IMR-90 (cell line): Measurements from ENCODE around the gene ACSBG1. TPM values are rescaled to one million over a fixed set of nuclear protein-coding genes. Genes with fewer than 3 reads are reported as not detected.
A peak's percentile ranks its signal among the peaks of the same experiment; 100 is the strongest.

Source experiments
- ATAC-seq: fragments of 200-7000 bp; cut with Tn5 transposase; 2 replicates; pipeline ENCODE4 v1.9.1; 2020; ENCODE audit warnings: low read depth, mild to moderate bottlenecking, moderate library complexity
- BruUV-seq: library from RNA; stranded (reverse); fragments of 400-500 nt; replicated peaks from 2 replicates; lab custom pipeline; 2021; lab: Mats Ljungman, UMichigan
- CTCF ChIA-PET: fragments of 300-600 bp; formaldehyde crosslinking; extraction: SDS; loops from one replicate; lab custom pipeline; 2021; ENCODE audit warnings: antibody characterized with exemption; lab: Yijun Ruan, JAX
- POLR2A ChIA-PET: fragments of 300-600 bp; sonication (Branson Sonifier 250); formaldehyde crosslinking; loops from one replicate; lab custom pipeline; 2022; ENCODE audit warnings: antibody characterized with exemption; ENCODE audit not compliant: unreplicated experiment; lab: Charles Lee
- DNase-seq: peaks from one replicate; pipeline ENCODE4 v3.0.0; 2013
- H2AFZ ChIP-seq: replicated peaks from 2 replicates; pipeline ENCODE3; 2013; ENCODE audit warnings: low read length, mild to moderate bottlenecking; ENCODE audit not compliant: poor library complexity
- H2AK5ac ChIP-seq: 2 replicates; pipeline ENCODE4 v1.6.1; 2013; ENCODE audit warnings: low read depth, low read length, inconsistent platforms
- H2AK9ac ChIP-seq: replicated peaks from 2 replicates; pipeline ENCODE3; 2013; ENCODE audit warnings: mild to moderate bottlenecking, low read depth, low read length, moderate library complexity; ENCODE audit not compliant: poor library complexity
- H2BK120ac ChIP-seq: 2 replicates; pipeline ENCODE4 v1.6.1; 2013; ENCODE audit warnings: low read depth, low read length, inconsistent platforms
- H2BK15ac ChIP-seq: 3 replicates; pipeline ENCODE4 v1.6.1; 2013; ENCODE audit warnings: low read depth, low read length, inconsistent platforms
- H2BK20ac ChIP-seq: 2 replicates; pipeline ENCODE4 v1.6.1; 2013; ENCODE audit warnings: low read depth, mild to moderate bottlenecking, inconsistent platforms, low read length, moderate library complexity
- H2BK5ac ChIP-seq: 2 replicates; pipeline ENCODE4 v1.6.1; 2013; ENCODE audit warnings: mild to moderate bottlenecking, low read depth, low read length, inconsistent platforms; ENCODE audit not compliant: poor library complexity, severe bottlenecking
- H3K14ac ChIP-seq: replicated peaks from 2 replicates; pipeline ENCODE4 v1.6.1; 2013; ENCODE audit warnings: low read depth, low read length, inconsistent platforms
- H3K18ac ChIP-seq: 2 replicates; pipeline ENCODE4 v1.6.1; 2013; ENCODE audit warnings: low read depth, low read length, control low read depth
- H3K23ac ChIP-seq: 2 replicates; pipeline ENCODE4 v1.6.1; 2013; ENCODE audit warnings: low read depth, low read length, inconsistent platforms
- H3K27ac ChIP-seq: 2 replicates; pipeline ENCODE4 v1.5.1; 2013; ENCODE audit warnings: mild to moderate bottlenecking, control low read depth, low read length; ENCODE audit not compliant: insufficient read depth
- H3K27me3 ChIP-seq: 2 replicates; pipeline ENCODE4 v1.6.1; 2013; ENCODE audit warnings: low read length; ENCODE audit not compliant: control insufficient read depth, insufficient read depth
- H3K36me3 ChIP-seq: 2 replicates; pipeline ENCODE4 v1.6.1; 2013; ENCODE audit warnings: low read length, mixed read lengths; ENCODE audit not compliant: control insufficient read depth, insufficient read depth
- H3K4ac ChIP-seq: 2 replicates; pipeline ENCODE4 v1.6.1; 2013; ENCODE audit warnings: low read depth, low read length, inconsistent platforms
- H3K4me1 ChIP-seq: 2 replicates; pipeline ENCODE4 v1.6.1; 2013; ENCODE audit warnings: low read length, mixed read lengths; ENCODE audit not compliant: control insufficient read depth, insufficient read depth
- H3K4me2 ChIP-seq: 2 replicates; pipeline ENCODE4 v1.6.1; 2013; ENCODE audit warnings: low read depth, mild to moderate bottlenecking, control low read depth, low read length, moderate library complexity
- H3K4me3 ChIP-seq: 2 replicates; pipeline ENCODE4 v1.5.1; 2013; ENCODE audit warnings: low read depth, mild to moderate bottlenecking, control low read depth, low read length, moderate library complexity; ENCODE audit not compliant: insufficient read depth
- H3K56ac ChIP-seq: 2 replicates; pipeline ENCODE4 v1.6.1; 2013; ENCODE audit warnings: low read length, inconsistent platforms; ENCODE audit not compliant: insufficient read depth; ENCODE audit errors: extremely low read depth
- H3K79me1 ChIP-seq, 2 experiments: 2 replicates each; pipeline ENCODE4 v1.6.1; 2013; ENCODE audit warnings: low read length in 2 of 2, inconsistent platforms in 1 of 2, low read depth in 1 of 2
- H3K9ac ChIP-seq: 2 replicates; pipeline ENCODE4 v1.6.1; 2013; ENCODE audit warnings: low read depth, low read length, control low read depth
- H3K9me1 ChIP-seq: 2 replicates; pipeline ENCODE4 v1.6.1; 2013; ENCODE audit warnings: low read length, inconsistent platforms; ENCODE audit not compliant: insufficient read depth
- H3K9me3 ChIP-seq: 2 replicates; pipeline ENCODE4 v1.6.1; 2013; ENCODE audit warnings: low read length; ENCODE audit not compliant: control insufficient read depth, insufficient read depth
- H4K20me1 ChIP-seq: 2 replicates; pipeline ENCODE4 v1.6.1; 2013; ENCODE audit warnings: low read length, inconsistent platforms; ENCODE audit not compliant: insufficient read depth
- H4K5ac ChIP-seq: 2 replicates; pipeline ENCODE4 v1.6.1; 2013; ENCODE audit warnings: mild to moderate bottlenecking, low read depth, low read length, control low read depth
- H4K8ac ChIP-seq, 2 experiments: 2 replicates each; pipeline ENCODE4 v1.6.1; 2013; ENCODE audit warnings: low read depth in 2 of 2, low read length in 2 of 2, control low read depth in 1 of 2, inconsistent platforms in 1 of 2
- H4K91ac ChIP-seq: 2 replicates; pipeline ENCODE4 v1.6.1; 2013; ENCODE audit warnings: low read depth, low read length, inconsistent platforms; ENCODE audit not compliant: insufficient read depth
- BHLHE40 ChIP-seq: fragments of 150-350 bp; IDR thresholded peaks from 2 replicates; pipeline ENCODE4 v1.6.1; 2016; ENCODE audit warnings: mild to moderate bottlenecking, low read depth, low read length
- CEBPB ChIP-seq: IDR thresholded peaks from 2 replicates; pipeline ENCODE4 v1.6.1; 2012; ENCODE audit warnings: low read depth, low read length, improper control_type of control experiment
- CHD1 ChIP-seq: IDR thresholded peaks from 2 replicates; pipeline ENCODE4 v1.6.1; 2012; ENCODE audit warnings: low read depth, low read length, improper control_type of control experiment
- CTCF ChIP-seq: conservative IDR thresholded peaks from 2 replicates; pipeline ENCODE4 v1.5.1; 2012; ENCODE audit warnings: mild to moderate bottlenecking, low read depth, low read length, improper control_type of control experiment
- FOS ChIP-seq: fragments of 150-350 bp; IDR thresholded peaks from 2 replicates; pipeline ENCODE4 v1.6.1; 2016; ENCODE audit warnings: low read depth, low read length
- MAFK ChIP-seq: IDR thresholded peaks from 2 replicates; pipeline ENCODE4 v1.6.1; 2012; ENCODE audit warnings: low read depth, low read length, improper control_type of control experiment
- MAZ ChIP-seq: IDR thresholded peaks from 2 replicates; pipeline ENCODE4 v1.6.1; 2012; ENCODE audit warnings: low read depth, mild to moderate bottlenecking, low read length, improper control_type of control experiment, moderate library complexity, borderline replicate concordance
- MXI1 ChIP-seq: IDR thresholded peaks from 2 replicates; pipeline ENCODE4 v1.6.1; 2012; ENCODE audit warnings: low read depth, mild to moderate bottlenecking, low read length, moderate library complexity, borderline replicate concordance
- POLR2A ChIP-seq: IDR thresholded peaks from 2 replicates; pipeline ENCODE4 v1.6.1; 2012; ENCODE audit warnings: mild to moderate bottlenecking, low read depth, low read length
- RAD21 ChIP-seq: IDR thresholded peaks from 2 replicates; pipeline ENCODE4 v1.6.1; 2012; ENCODE audit warnings: low read length, improper control_type of control experiment
- RCOR1 ChIP-seq: IDR thresholded peaks from 2 replicates; pipeline ENCODE4 v1.6.1; 2012; ENCODE audit warnings: mild to moderate bottlenecking, low read length, improper control_type of control experiment; ENCODE audit not compliant: insufficient replicate concordance
- RFX5 ChIP-seq: IDR thresholded peaks from 2 replicates; pipeline ENCODE4 v1.8.0; 2012; ENCODE audit warnings: low read depth, mild to moderate bottlenecking, low read length, moderate library complexity
- SMC3 ChIP-seq: fragments of 150-350 bp; IDR thresholded peaks from 2 replicates; pipeline ENCODE4 v1.6.1; 2016; ENCODE audit warnings: low read depth, mild to moderate bottlenecking, antibody characterized with exemption, low read length, moderate library complexity
- USF2 ChIP-seq: fragments of 150-350 bp; IDR thresholded peaks from 2 replicates; pipeline ENCODE4 v1.6.1; 2017; ENCODE audit warnings: mild to moderate bottlenecking, antibody characterized with exemption, low read length, low read depth
- WGBS, 2 experiments: methylation state at CpG; one replicate each; pipeline versions ENCODE4 v1.1.5 to v1.1.7; 2013; ENCODE audit warnings: missing lambda C conversion rate in 2 of 2; ENCODE audit not compliant: insufficient read length in 1 of 2; ENCODE audit errors: extremely low coverage in 2 of 2; 5-methylcytosine and 5-hydroxymethylcytosine counted together
- dilution Hi-C: fragments of 300-500 bp; cut with HindIII; formaldehyde crosslinking; loops from one replicate; pipeline ENCODE4 v1.14.3; 2018; ENCODE audit warnings: low sequenced_read_pairs; ENCODE audit not compliant: unreplicated experiment
- in situ Hi-C: fragments of 300-500 bp; cut with MboI; formaldehyde crosslinking; loops from 3 replicates; pipeline ENCODE4 v1.14.3; 2019; ENCODE audit warnings: low sequenced_read_pairs, inconsistent platforms, mixed read lengths
- intact Hi-C: fragments of 100-400 bp; cut with micrococcal nuclease; formaldehyde crosslinking; loops from 2 replicates; pipeline ENCODE4 v1.10.0; 2022
- polyA plus RNA-seq, 3 experiments: library from polyadenylated mRNA; depleted of rRNA; stranded (reverse); fragments of >200 nt; gene quantifications; 2 replicates each; pipeline ENCODE4 v1.2.3, GENCODE V29; 2012; ENCODE audit warnings: low replicate concordance in 1 of 3
- total RNA-seq: library from RNA; depleted of rRNA; stranded (reverse); fragments of >200 nt; gene quantifications from 2 replicates; pipeline ENCODE4 v1.2.3, GENCODE V29; 2012

Gene ACSBG1
- total and polyA plus RNA-seq, 2 of the 4 experiments (the other 2 are of a cell fraction): 0.02 TPM; not detected in 1

GRCh38 chr15:78280319-78281072 lies 46.1 kb upstream of the ACSBG1 start:
- Histone ChIP-seq H2BK5ac (peak overlapping the region; percentile 60), H3K14ac (peak overlapping the region; percentile 3; the same call in 1 of the 2 replicates), H3K4ac (peak overlapping the region; percentile 76), H2BK20ac (peak overlapping the region; percentile 38), H3K36me3 (peaks cover 20% of the 10 kb centered on the region), H3K27ac (peak overlapping the region; percentile 72; the same call in 1 of the 2 replicates), H2BK15ac (no peak overlapping the region), H3K4me1 (peaks cover 17% of the 10 kb centered on the region), H3K9ac (no peak overlapping the region), H3K9me3 (no peaks in the 10 kb centered on the region), H2AK9ac (no peak overlapping the region), H4K91ac (peak overlapping the region; percentile 60), H2AFZ (no peak overlapping the region), H4K8ac (peak overlapping the region; percentile 21 to 46; a peak in 2 of 4 replicates), H3K23ac (peak overlapping the region; percentile 83), H3K56ac (peak overlapping the region; percentile 13; the same call in 1 of the 2 replicates), H3K9me1 (peaks cover 18% of the 10 kb centered on the region), H4K5ac (peak overlapping the region; percentile 62; the same call in 1 of the 2 replicates), H3K27me3 (no peaks in the 10 kb centered on the region), H4K20me1 (no peaks in the 10 kb centered on the region; the same call in 1 of the 2 replicates), H3K79me1 (0 out of 4 replicates have a peak, but pooled peaks cover 0 to 6% of the 10 kb centered on the region in 2 experiments), H3K4me2 (peak overlapping the region; percentile 21; the same call in 1 of the 2 replicates), H2BK120ac (peak overlapping the region; percentile 58), H3K18ac (peak overlapping the region; percentile 26; the same call in 1 of the 2 replicates), H3K4me3 (no peak overlapping the region), H2AK5ac (peak overlapping the region; percentile 55; the same call in 1 of the 2 replicates)
- POLR2A ChIA-PET: interaction anchor here (0.6 kb wide), 1 partner anchor 223 kb away, joined by 3 read pairs; no protein-coding TSS in a partner anchor
- intact Hi-C loops (no loop called here), in situ Hi-C loops (no loop called here), dilution Hi-C loops (no loop called here)
- CTCF ChIA-PET: interaction anchor here (0.5 kb wide), 1 partner anchor 40 kb away, joined by 4 read pairs; no protein-coding TSS in a partner anchor
- WGBS, 2 experiments: 80% methylated on average over 7 of the region's 13 CpGs; no CpG with 5 or more reads in 1 of the 2 experiments
- ATAC-seq (peak; percentile 59), DNase-seq (peak; percentile 65)
- no TSS peak for BruUV-seq
- TF ChIP-seq RFX5 (no peak), POLR2A (no peak), RCOR1 (no peak), USF2 (no peak), SMC3 (no peak), MAZ (no peak), RAD21 (no peak), MXI1 (no peak), BHLHE40 (no peak), CHD1 (no peak), CTCF (no peak), FOS (no peak), CEBPB (no peak), MAFK (no peak)
